Measurements from ENCODE around the gene NKX6-2. TPM values are rescaled to one million over a fixed set of nuclear protein-coding genes. Genes with fewer than 3 reads are reported as not detected.

NKX6-2 gene
- total and polyA plus RNA-seq, 10 of the 15 experiments (the other 5 are each of a cell fraction or from before 2014, with no cell fraction given) = 0.45 to 1.8 TPM; not detected in 8

DNA sequence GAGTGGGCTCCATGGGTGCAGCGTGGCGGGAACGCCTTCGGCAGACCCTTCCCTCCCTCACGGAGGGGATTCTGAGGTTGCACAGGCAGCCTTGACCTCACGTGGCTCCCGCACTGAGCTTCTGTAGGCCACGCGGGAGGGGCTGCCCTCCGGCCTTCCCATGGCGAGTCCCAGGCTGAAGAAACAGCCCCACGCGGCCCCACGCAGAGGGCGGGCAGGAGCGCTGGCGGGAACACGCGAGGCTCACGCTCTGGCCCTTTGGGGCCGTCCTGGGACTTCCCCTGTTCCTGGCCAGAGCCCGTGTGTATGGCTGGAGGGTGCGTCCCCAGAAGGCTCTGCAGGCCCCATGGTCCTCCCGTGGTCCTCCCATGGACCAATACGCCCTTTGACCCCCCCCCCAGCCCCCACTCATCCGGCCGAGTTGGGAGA is 21.7 kb upstream of the NKX6-2 start:
- Histone ChIP-seq H3K27me3 (replicated peaks in 1 of 2; ENCODE audit: control insufficient read depth in 2 of 2, insufficient read depth in 2 of 2, low read length in 1 of 2) (no peaks in the 10 kb centered on the region), H3K36me3 (ENCODE audit: control insufficient read depth in 2 of 2, insufficient read depth in 2 of 2, low read length in 1 of 2) (no peaks in the 10 kb centered on the region), H3K9me3 (replicated peaks; ENCODE audit: control insufficient read depth, insufficient read depth, low read length) (no peaks in the 10 kb centered on the region; the same call in 2 of the 3 replicates), H3K27ac (ENCODE audit: control insufficient read depth, insufficient read depth) (no peak overlapping the region), H3K79me2 (ENCODE audit: control insufficient read depth, insufficient read depth, low read length) (no peaks in the 10 kb centered on the region), H3K4me2 (ENCODE audit: control insufficient read depth, insufficient read depth) (no peak overlapping the region), H2AFZ (ENCODE audit: control insufficient read depth, low read depth, low read length) (no peak overlapping the region), H3K4me1 (ENCODE audit: control insufficient read depth, insufficient read depth, low read length) (no peaks in the 10 kb centered on the region), H3K4me3 (no peak overlapping the region), H4K20me1 (ENCODE audit: control insufficient read depth, insufficient read depth) (no peaks in the 10 kb centered on the region), H3K9ac (ENCODE audit: control insufficient read depth, insufficient read depth, low read length) (no peak overlapping the region)
- no peak for DNase-seq (ENCODE audit: low read depth, low spot score)
- POLR2A ChIA-PET = no interaction called here
- 78% methylated on average over 22 of the region's 27 CpGs for WGBS (ENCODE audit: insufficient coverage, insufficient replicate concordance, low lambda C conversion rate, missing lambda C conversion rate)
- intact Hi-C loops (cut with micrococcal nuclease; ENCODE audit: unreplicated experiment) (no loop called here), in situ Hi-C loops (cut with MboI) (no loop called here)
- no peak for FAIRE-seq
- CTCF ChIA-PET = no interaction called here
- SMC1A ChIA-PET (ENCODE audit: uncharacterized antibody, unreplicated experiment) = no interaction called here
- no peak for ATAC-seq
- BruUV-seq (replicated peaks) = no TSS peak
- no peak for TF ChIP-seq NFXL1 (IDR thresholded peaks at IDR 0.05; ENCODE audit: borderline replicate concordance)
- no peak for TF ChIP-seq IKZF1 (conservative IDR thresholded peaks at IDR 0.05)
- no peak for TF ChIP-seq CBFB (IDR thresholded peaks at IDR 0.05; ENCODE audit: low read depth)
- TF ChIP-seq MEF2B (IDR thresholded peaks at IDR 0.05; ENCODE audit: partially characterized antibody, poor library complexity, severe bottlenecking) = no peak
- no peak for TF ChIP-seq MEF2A (IDR thresholded peaks at IDR 0.05; ENCODE audit: insufficient read depth, low read depth, low read length)
- no peak for TF ChIP-seq YY1 (IDR thresholded peaks at IDR 0.05; ENCODE audit: low read depth, low read length)
- TF ChIP-seq KLF5 (IDR thresholded peaks at IDR 0.05; ENCODE audit: partially characterized antibody) = no peak
- no peak for TF ChIP-seq RAD21 (IDR thresholded peaks at IDR 0.05; ENCODE audit: insufficient read depth, low read depth, low read length)
- TF ChIP-seq, protein P1, sequence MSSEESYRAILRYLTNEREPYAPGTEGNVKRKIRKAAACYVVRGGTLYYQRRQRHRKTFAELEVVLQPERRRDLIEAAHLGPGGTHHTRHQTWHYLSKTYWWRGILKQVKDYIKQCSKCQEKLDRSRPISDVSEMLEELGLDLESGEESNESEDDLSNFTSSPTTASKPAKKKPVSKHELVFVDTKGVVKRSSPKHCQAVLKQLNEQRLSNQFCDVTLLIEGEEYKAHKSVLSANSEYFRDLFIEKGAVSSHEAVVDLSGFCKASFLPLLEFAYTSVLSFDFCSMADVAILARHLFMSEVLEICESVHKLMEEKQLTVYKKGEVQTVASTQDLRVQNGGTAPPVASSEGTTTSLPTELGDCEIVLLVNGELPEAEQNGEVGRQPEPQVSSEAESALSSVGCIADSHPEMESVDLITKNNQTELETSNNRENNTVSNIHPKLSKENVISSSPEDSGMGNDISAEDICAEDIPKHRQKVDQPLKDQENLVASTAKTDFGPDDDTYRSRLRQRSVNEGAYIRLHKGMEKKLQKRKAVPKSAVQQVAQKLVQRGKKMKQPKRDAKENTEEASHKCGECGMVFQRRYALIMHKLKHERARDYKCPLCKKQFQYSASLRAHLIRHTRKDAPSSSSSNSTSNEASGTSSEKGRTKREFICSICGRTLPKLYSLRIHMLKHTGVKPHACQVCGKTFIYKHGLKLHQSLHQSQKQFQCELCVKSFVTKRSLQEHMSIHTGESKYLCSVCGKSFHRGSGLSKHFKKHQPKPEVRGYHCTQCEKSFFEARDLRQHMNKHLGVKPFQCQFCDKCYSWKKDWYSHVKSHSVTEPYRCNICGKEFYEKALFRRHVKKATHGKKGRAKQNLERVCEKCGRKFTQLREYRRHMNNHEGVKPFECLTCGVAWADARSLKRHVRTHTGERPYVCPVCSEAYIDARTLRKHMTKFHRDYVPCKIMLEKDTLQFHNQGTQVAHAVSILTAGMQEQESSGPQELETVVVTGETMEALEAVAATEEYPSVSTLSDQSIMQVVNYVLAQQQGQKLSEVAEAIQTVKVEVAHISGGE (CRISPR knock-in tag; IDR thresholded peaks at IDR 0.05) = no peak
- no peak for TF ChIP-seq NBN (IDR thresholded peaks at IDR 0.05)
- TF ChIP-seq HDAC2 (IDR thresholded peaks at IDR 0.05) = no peak
- RAD21 ChIA-PET (ENCODE audit: unreplicated experiment) = no interaction called here

All from GM12878 (cell line).